H9 (cell line): ENCODE data around the gene LARP4B. TPM values are rescaled to one million over a fixed set of nuclear protein-coding genes. Genes with fewer than 3 reads are reported as not detected.

Source experiments
- DNase-seq: peaks from one replicate; pipeline ENCODE4 v3.0.0-alpha.2; 2017
- H2AFZ ChIP-seq: one replicate; pipeline ENCODE4 v1.6.1; 2013; ENCODE audit warnings: mild to moderate bottlenecking, low read length, control low read depth, moderate library complexity
- H2AK5ac ChIP-seq: 2 replicates; pipeline ENCODE4 v1.6.1; 2013; ENCODE audit warnings: low read length, control low read depth, mixed read lengths; ENCODE audit not compliant: insufficient read length
- H2BK120ac ChIP-seq: one replicate; pipeline ENCODE4 v1.6.1; 2013; ENCODE audit warnings: low read depth, mild to moderate bottlenecking, low read length, control low read depth, inconsistent platforms; ENCODE audit not compliant: poor library complexity, severe bottlenecking
- H2BK12ac ChIP-seq: 2 replicates; pipeline ENCODE4 v1.6.1; 2013; ENCODE audit warnings: low read length, control low read depth, mixed read lengths, low read depth; ENCODE audit not compliant: insufficient read length
- H2BK15ac ChIP-seq: 2 replicates; pipeline ENCODE4 v1.6.1; 2013; ENCODE audit warnings: low read depth, low read length, control low read depth
- H2BK20ac ChIP-seq: one replicate; pipeline ENCODE4 v1.6.1; 2013; ENCODE audit warnings: low read depth, mild to moderate bottlenecking, low read length, control low read depth, inconsistent platforms; ENCODE audit not compliant: poor library complexity, severe bottlenecking
- H2BK5ac ChIP-seq: 2 replicates; pipeline ENCODE4 v1.6.1; 2013; ENCODE audit warnings: low read length, control low read depth, mixed read lengths; ENCODE audit not compliant: insufficient read length
- H3K14ac ChIP-seq: 2 replicates; pipeline ENCODE4 v1.6.1; 2013; ENCODE audit warnings: low read length, control low read depth; ENCODE audit not compliant: insufficient read depth
- H3K18ac ChIP-seq: 2 replicates; pipeline ENCODE4 v1.6.1; 2013; ENCODE audit warnings: low read depth, mild to moderate bottlenecking, mixed read lengths, low read length, control low read depth; ENCODE audit not compliant: insufficient read length
- H3K23ac ChIP-seq: 2 replicates; pipeline ENCODE4 v1.6.1; 2013; ENCODE audit warnings: low read length, control low read depth, mixed read lengths, low read depth; ENCODE audit not compliant: insufficient read length
- H3K23me2 ChIP-seq: 2 replicates; pipeline ENCODE4 v1.6.1; 2013; ENCODE audit warnings: low read depth, mild to moderate bottlenecking, mixed read lengths, low read length, control low read depth; ENCODE audit not compliant: insufficient read length, poor library complexity, severe bottlenecking
- H3K27ac ChIP-seq: 2 replicates; pipeline ENCODE4 v1.5.1; 2013; ENCODE audit warnings: low read length, control low read depth, mixed read lengths, low read depth; ENCODE audit not compliant: insufficient read length
- H3K27me3 ChIP-seq: 2 replicates; pipeline ENCODE4 v1.6.1; 2013; ENCODE audit warnings: low read length, control low read depth, inconsistent platforms; ENCODE audit not compliant: insufficient read depth
- H3K4ac ChIP-seq: 2 replicates; pipeline ENCODE4 v1.6.1; 2013; ENCODE audit warnings: low read depth, mild to moderate bottlenecking, control low read depth, inconsistent platforms, low read length, moderate library complexity
- H3K4me1 ChIP-seq: 2 replicates; pipeline ENCODE4 v1.6.1; 2013; ENCODE audit warnings: low read length, control low read depth, inconsistent platforms; ENCODE audit not compliant: insufficient read depth
- H3K4me2 ChIP-seq: 2 replicates; pipeline ENCODE4 v1.6.1; 2013; ENCODE audit warnings: low read length, control low read depth, mixed read lengths; ENCODE audit not compliant: insufficient read length, insufficient read depth
- H3K56ac ChIP-seq: 2 replicates; pipeline ENCODE4 v1.6.1; 2013; ENCODE audit warnings: low read depth, mild to moderate bottlenecking, mixed read lengths, low read length, control low read depth; ENCODE audit not compliant: insufficient read length
- H3K79me1 ChIP-seq: 2 replicates; pipeline ENCODE4 v1.6.1; 2013; ENCODE audit warnings: low read depth, mild to moderate bottlenecking, moderate library complexity, low read length, control low read depth, inconsistent platforms; ENCODE audit not compliant: insufficient read depth, poor library complexity, severe bottlenecking
- H3K79me2 ChIP-seq: 2 replicates; pipeline ENCODE4 v1.6.1; 2013; ENCODE audit warnings: low read length, control low read depth, inconsistent platforms; ENCODE audit not compliant: insufficient read depth
- H3K9ac ChIP-seq: 2 replicates; pipeline ENCODE4 v1.6.1; 2013; ENCODE audit warnings: low read length, control low read depth, mixed read lengths; ENCODE audit not compliant: insufficient read length; ENCODE audit errors: extremely low read depth
- H3K9me3 ChIP-seq: one replicate; pipeline ENCODE4 v1.6.1; 2013; ENCODE audit warnings: low read depth, low read length, inconsistent platforms; ENCODE audit not compliant: control insufficient read depth
- H3T11ph ChIP-seq: one replicate; pipeline ENCODE4 v1.6.1; 2013; ENCODE audit warnings: mild to moderate bottlenecking, low read length, control low read depth, inconsistent platforms
- H4K20me1 ChIP-seq: one replicate; pipeline ENCODE4 v1.6.1; 2013; ENCODE audit not compliant: control insufficient read depth, insufficient read length, insufficient read depth
- H4K5ac ChIP-seq: 2 replicates; pipeline ENCODE4 v1.6.1; 2013; ENCODE audit warnings: low read depth, mild to moderate bottlenecking, mixed read lengths, low read length, control low read depth; ENCODE audit not compliant: insufficient read length
- H4K8ac ChIP-seq: replicated peaks from 2 replicates; pipeline ENCODE4 v1.6.1; 2013; ENCODE audit warnings: low read length, control low read depth, mixed read lengths, low read depth; ENCODE audit not compliant: insufficient read length
- H4K91ac ChIP-seq: 2 replicates; pipeline ENCODE4 v1.6.1; 2013; ENCODE audit warnings: low read depth, mild to moderate bottlenecking, moderate library complexity, mixed read lengths, low read length, control low read depth; ENCODE audit not compliant: insufficient read length
- H3K27ac Mint-ChIP-seq, 3 experiments: 2 replicates in 2 of 3; 3 replicates in 1 of 3; pipeline ENCODE4 v1.8.0; 2020 to 2021; ENCODE audit warnings: mixed read lengths in 3 of 3, mild to moderate bottlenecking in 1 of 3, moderate library complexity in 1 of 3
- H3K27me3 Mint-ChIP-seq: 2 replicates; pipeline ENCODE4 v1.8.0; 2021; ENCODE audit warnings: low read depth, mild to moderate bottlenecking, moderate library complexity, mixed read lengths
- H3K36me3 Mint-ChIP-seq, 3 experiments: 2 replicates in 2 of 3; 3 replicates in 1 of 3; pipeline ENCODE4 v1.8.0; 2020 to 2021; ENCODE audit warnings: low read depth in 3 of 3, mixed read lengths in 3 of 3; ENCODE audit not compliant: insufficient read depth in 1 of 3
- H3K4me1 Mint-ChIP-seq, 2 experiments: 2 replicates each; pipeline ENCODE4 v1.8.0; 2020; ENCODE audit warnings: mixed read lengths in 2 of 2
- H3K4me3 Mint-ChIP-seq, 2 experiments: 2 replicates in 1 of 2; 3 replicates in 1 of 2; pipeline ENCODE4 v1.8.0; 2020 to 2021; ENCODE audit warnings: mild to moderate bottlenecking in 2 of 2, mixed read lengths in 2 of 2, moderate library complexity in 1 of 2
- H3K9me3 Mint-ChIP-seq, 2 experiments: 2 replicates in 1 of 2; 3 replicates in 1 of 2; pipeline ENCODE4 v1.8.0; 2020; ENCODE audit warnings: mild to moderate bottlenecking in 2 of 2, mixed read lengths in 2 of 2, moderate library complexity in 1 of 2
- WGBS: extraction: QIAGEN DNeasy Blood & Tissue Kit; methylation state at CpG from one replicate; pipeline ENCODE4 v1.1.7; 2013; ENCODE audit warnings: missing lambda C conversion rate, low lambda C conversion rate, mixed read lengths; ENCODE audit not compliant: insufficient read length; ENCODE audit errors: extremely low coverage; 5-methylcytosine and 5-hydroxymethylcytosine counted together
- long read RNA-seq: library from polyadenylated mRNA; unstranded; transcript quantifications from one replicate; pipeline ENCODE4 v2.0.0, GENCODE V29; 2020
- total RNA-seq: library from RNA; stranded (reverse); gene quantifications from 2 replicates; pipeline ENCODE4 v1.2.1, GENCODE V29; 2021
- TF ChIP-seq, protein P1 (sequence below): fragments of 200-600 bp; sonication (generic); conservative IDR thresholded peaks from 3 replicates; pipeline ENCODE4 v1.8.0; 2021; ENCODE audit warnings: antibody characterized with exemption, mild to moderate bottlenecking

The LARP4B gene
- 88.9 and 92.8 TPM in 2 replicates for total RNA-seq
- long read RNA-seq, full-length matches to known transcripts: 1 of 35 reads
- long read RNA-seq, partial matches to known transcripts: 11 of 35 reads
- long read RNA-seq, other reads (novel, unspliced or antisense): 23 of 35 reads

GRCh38 chr10:931326-932318, at the start of gene LARP4B:
LARP4B (minus strand) TSS chr10:931705; CDS start chr10:885721, 45,984 bp downstream.
- Histone ChIP-seq H4K20me1 (no peaks in the 10 kb centered on the region), H3K4ac (no peak within 1 kb of the TSS), H3K14ac (peak within 1 kb of the TSS; percentile 75; the same call in 1 of the 2 replicates), H3T11ph (no peak within 1 kb of the TSS), H3K23ac (no peak within 1 kb of the TSS), H3K27me3 (no peaks in the 10 kb centered on the region), H2BK120ac (peak within 1 kb of the TSS; percentile 6), H3K4me1 (no peaks in the 10 kb centered on the region; the same call in 1 of the 2 replicates), H4K8ac (no peak within 1 kb of the TSS), H3K56ac (no peak within 1 kb of the TSS), H3K4me2 (peak within 1 kb of the TSS; percentile 99), H3K79me1 (no peaks in the 10 kb centered on the region), H2BK20ac (no peak within 1 kb of the TSS), H2BK15ac (no peak within 1 kb of the TSS; the same call in 1 of the 2 replicates), H4K91ac (no peak within 1 kb of the TSS), H2AK5ac (no peak within 1 kb of the TSS), H4K5ac (no peak within 1 kb of the TSS), H2AFZ (no peak within 1 kb of the TSS), H3K18ac (peak within 1 kb of the TSS; percentile 85), H3K23me2 (peaks cover 8% of the 10 kb centered on the region), H3K79me2 (peaks cover 39% of the 10 kb centered on the region), H3K9ac (peak within 1 kb of the TSS; percentile 97), H3K9me3 (no peaks in the 10 kb centered on the region), H2BK5ac (no peak within 1 kb of the TSS), H3K27ac (peak within 1 kb of the TSS; percentile 57), H2BK12ac (no peak within 1 kb of the TSS)
- Mint-ChIP-seq H3K9me3 (no peaks in the 10 kb centered on the region; a peak in 1 of 5 replicates), H3K27ac (peak within 1 kb of the TSS; percentile 89 to 93 (median 92)), H3K36me3 (peaks cover 0 to 1% (median under 1%) of the 10 kb centered on the region in 3 experiments; a peak in 4 of 7 replicates), H3K4me1 (peaks cover 31 to 37% of the 10 kb centered on the region in 2 experiments), H3K27me3 (no peaks in the 10 kb centered on the region), H3K4me3 (peak within 1 kb of the TSS; percentile 85 to 92)
- whole genome bisulfite sequencing: no CpG with 5 or more reads among the region's 137 CpGs
- TF ChIP-seq, protein P1, sequence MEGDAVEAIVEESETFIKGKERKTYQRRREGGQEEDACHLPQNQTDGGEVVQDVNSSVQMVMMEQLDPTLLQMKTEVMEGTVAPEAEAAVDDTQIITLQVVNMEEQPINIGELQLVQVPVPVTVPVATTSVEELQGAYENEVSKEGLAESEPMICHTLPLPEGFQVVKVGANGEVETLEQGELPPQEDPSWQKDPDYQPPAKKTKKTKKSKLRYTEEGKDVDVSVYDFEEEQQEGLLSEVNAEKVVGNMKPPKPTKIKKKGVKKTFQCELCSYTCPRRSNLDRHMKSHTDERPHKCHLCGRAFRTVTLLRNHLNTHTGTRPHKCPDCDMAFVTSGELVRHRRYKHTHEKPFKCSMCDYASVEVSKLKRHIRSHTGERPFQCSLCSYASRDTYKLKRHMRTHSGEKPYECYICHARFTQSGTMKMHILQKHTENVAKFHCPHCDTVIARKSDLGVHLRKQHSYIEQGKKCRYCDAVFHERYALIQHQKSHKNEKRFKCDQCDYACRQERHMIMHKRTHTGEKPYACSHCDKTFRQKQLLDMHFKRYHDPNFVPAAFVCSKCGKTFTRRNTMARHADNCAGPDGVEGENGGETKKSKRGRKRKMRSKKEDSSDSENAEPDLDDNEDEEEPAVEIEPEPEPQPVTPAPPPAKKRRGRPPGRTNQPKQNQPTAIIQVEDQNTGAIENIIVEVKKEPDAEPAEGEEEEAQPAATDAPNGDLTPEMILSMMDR: no peak
- peak; percentile 97 for DNase-seq
